ENCODE results near the gene PRDM10.
"Not testable (repeated sequence)": the region's sequence is repeated elsewhere in the genome, so short reads cannot be mapped to it uniquely, and the experiment has no call there.

PRDM10 gene

GRCh38 chr11:129910360-129910759 lies 92.3 kb downstream of the PRDM10 start:
- in situ Hi-C loops (cut with MboI; ENCODE audit: low sequenced_read_pairs) = no loop called here

GRCh38 chr11:129905402-129905801 lies 97.2 kb downstream of the PRDM10 start:
- in situ Hi-C loops (cut with MboI; ENCODE audit: low sequenced_read_pairs) = no loop called here

- in situ Hi-C loops (cut with MboI; ENCODE audit: low sequenced_read_pairs) = no loop called here
Observed at GRCh38 chr11:129896062-129896461, 106.6 kb downstream of the PRDM10 start.

GRCh38 chr11:129895126-129896041 lies 107.3 kb downstream of the PRDM10 start, which contains the start of gene NFRKB:
Gene NFRKB, minus strand, starts transcription at chr11:129895578. Its CDS starts 2,729 bp downstream, at chr11:129892849.
- in situ Hi-C loops (cut with MboI; ENCODE audit: low sequenced_read_pairs) = no loop called here

- in situ Hi-C loops (cut with MboI; ENCODE audit: low sequenced_read_pairs) = no loop called here
Observed at GRCh38 chr11:129894278-129895125, 108.1 kb downstream of the PRDM10 start.

GRCh38 chr11:129888451-129888850 lies 114.2 kb downstream of the PRDM10 start:
- in situ Hi-C loops (cut with MboI; ENCODE audit: low sequenced_read_pairs) = no loop called here

- in situ Hi-C loops (cut with MboI; ENCODE audit: low sequenced_read_pairs) = no loop called here
Observed at GRCh38 chr11:129885381-129885780, 117.3 kb downstream of the PRDM10 start.

GRCh38 chr11:129884581-129884980 lies 118.1 kb downstream of the PRDM10 start:
- in situ Hi-C loops (cut with MboI; ENCODE audit: low sequenced_read_pairs) = no loop called here

GRCh38 chr11:129881570-129882170 lies 121.0 kb downstream of the PRDM10 start:
- in situ Hi-C loops (cut with MboI; ENCODE audit: low sequenced_read_pairs) = no loop called here

GRCh38 chr11:129880311-129880710 lies 122.3 kb downstream of the PRDM10 start:
- in situ Hi-C loops (cut with MboI; ENCODE audit: low sequenced_read_pairs) = no loop called here

GRCh38 chr11:129871914-129872313 lies 130.7 kb downstream of the PRDM10 start:
- in situ Hi-C loops (cut with MboI; ENCODE audit: low sequenced_read_pairs) = no loop called here

- in situ Hi-C loops (cut with MboI; ENCODE audit: low sequenced_read_pairs) = not testable (repeated sequence)
Observed at GRCh38 chr11:129868626-129869025, 134.0 kb downstream of the PRDM10 start.

- in situ Hi-C loops (cut with MboI; ENCODE audit: low sequenced_read_pairs) = no loop called here
Observed at GRCh38 chr11:129866311-129866710, 136.3 kb downstream of the PRDM10 start.

- in situ Hi-C loops (cut with MboI; ENCODE audit: low sequenced_read_pairs) = no loop called here
Observed at GRCh38 chr11:129865701-129866100, 136.9 kb downstream of the PRDM10 start.

- in situ Hi-C loops (cut with MboI; ENCODE audit: low sequenced_read_pairs) = no loop called here
Observed at GRCh38 chr11:129864811-129865210, 137.8 kb downstream of the PRDM10 start.

- in situ Hi-C loops (cut with MboI; ENCODE audit: low sequenced_read_pairs) = no loop called here
Observed at GRCh38 chr11:129861702-129862522, 140.7 kb downstream of the PRDM10 start.

- in situ Hi-C loops (cut with MboI; ENCODE audit: low sequenced_read_pairs) = no loop called here
Observed at GRCh38 chr11:129856036-129856435, 146.6 kb downstream of the PRDM10 start.

- in situ Hi-C loops (cut with MboI; ENCODE audit: low sequenced_read_pairs) = no loop called here
Observed at GRCh38 chr11:129855086-129855485, 147.5 kb downstream of the PRDM10 start.

GRCh38 chr11:129854232-129854805 lies 148.3 kb downstream of the PRDM10 start:
- in situ Hi-C loops (cut with MboI; ENCODE audit: low sequenced_read_pairs) = no loop called here

Data from hTERT RPE-1 (cell line).